D721Med (cell line): ENCODE measurements around the gene XBP1.

ENCODE experiments used
- DNase-seq: peaks from one replicate; pipeline ENCODE4 v3.0.0; 2011; ENCODE audit warnings: low spot score; ENCODE audit not compliant: insufficient read length
- FAIRE-seq: peaks from 2 replicates; lab custom pipeline; 2011; peaks lifted over from hg19 to GRCh38; lab: Jason Lieb, UNC
- TF ChIP-seq, protein P1 (sequence below): IDR thresholded peaks from 2 replicates; pipeline ENCODE4 v1.5.1; 2012; ENCODE audit warnings: mild to moderate bottlenecking, control low read depth; ENCODE audit not compliant: insufficient read depth; ENCODE audit errors: missing control alignments

XBP1 gene

DNA sequence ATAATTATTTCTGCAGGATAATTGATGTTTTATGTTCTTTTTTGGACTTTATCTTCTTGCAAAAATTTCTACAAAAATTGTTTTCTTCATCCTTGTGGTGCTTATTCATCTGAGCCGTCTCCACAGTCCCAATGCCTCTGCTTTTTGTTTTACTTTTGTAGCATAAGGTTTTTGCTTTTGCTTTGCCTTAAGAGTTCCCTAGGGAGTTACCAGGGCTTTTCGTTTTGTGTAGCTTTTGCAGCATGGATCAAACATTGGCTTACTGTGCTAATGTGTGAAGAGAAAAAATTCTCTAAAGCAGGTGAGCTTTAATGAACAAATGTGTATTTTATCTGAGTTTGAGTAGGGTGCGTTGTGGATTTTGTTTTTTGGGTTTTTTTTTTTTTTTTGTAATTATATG is 11.8 kb downstream of the XBP1 start:
- no peak for FAIRE-seq
- TF ChIP-seq, protein P1, sequence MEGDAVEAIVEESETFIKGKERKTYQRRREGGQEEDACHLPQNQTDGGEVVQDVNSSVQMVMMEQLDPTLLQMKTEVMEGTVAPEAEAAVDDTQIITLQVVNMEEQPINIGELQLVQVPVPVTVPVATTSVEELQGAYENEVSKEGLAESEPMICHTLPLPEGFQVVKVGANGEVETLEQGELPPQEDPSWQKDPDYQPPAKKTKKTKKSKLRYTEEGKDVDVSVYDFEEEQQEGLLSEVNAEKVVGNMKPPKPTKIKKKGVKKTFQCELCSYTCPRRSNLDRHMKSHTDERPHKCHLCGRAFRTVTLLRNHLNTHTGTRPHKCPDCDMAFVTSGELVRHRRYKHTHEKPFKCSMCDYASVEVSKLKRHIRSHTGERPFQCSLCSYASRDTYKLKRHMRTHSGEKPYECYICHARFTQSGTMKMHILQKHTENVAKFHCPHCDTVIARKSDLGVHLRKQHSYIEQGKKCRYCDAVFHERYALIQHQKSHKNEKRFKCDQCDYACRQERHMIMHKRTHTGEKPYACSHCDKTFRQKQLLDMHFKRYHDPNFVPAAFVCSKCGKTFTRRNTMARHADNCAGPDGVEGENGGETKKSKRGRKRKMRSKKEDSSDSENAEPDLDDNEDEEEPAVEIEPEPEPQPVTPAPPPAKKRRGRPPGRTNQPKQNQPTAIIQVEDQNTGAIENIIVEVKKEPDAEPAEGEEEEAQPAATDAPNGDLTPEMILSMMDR: no peak
- no peak for DNase-seq

DNA sequence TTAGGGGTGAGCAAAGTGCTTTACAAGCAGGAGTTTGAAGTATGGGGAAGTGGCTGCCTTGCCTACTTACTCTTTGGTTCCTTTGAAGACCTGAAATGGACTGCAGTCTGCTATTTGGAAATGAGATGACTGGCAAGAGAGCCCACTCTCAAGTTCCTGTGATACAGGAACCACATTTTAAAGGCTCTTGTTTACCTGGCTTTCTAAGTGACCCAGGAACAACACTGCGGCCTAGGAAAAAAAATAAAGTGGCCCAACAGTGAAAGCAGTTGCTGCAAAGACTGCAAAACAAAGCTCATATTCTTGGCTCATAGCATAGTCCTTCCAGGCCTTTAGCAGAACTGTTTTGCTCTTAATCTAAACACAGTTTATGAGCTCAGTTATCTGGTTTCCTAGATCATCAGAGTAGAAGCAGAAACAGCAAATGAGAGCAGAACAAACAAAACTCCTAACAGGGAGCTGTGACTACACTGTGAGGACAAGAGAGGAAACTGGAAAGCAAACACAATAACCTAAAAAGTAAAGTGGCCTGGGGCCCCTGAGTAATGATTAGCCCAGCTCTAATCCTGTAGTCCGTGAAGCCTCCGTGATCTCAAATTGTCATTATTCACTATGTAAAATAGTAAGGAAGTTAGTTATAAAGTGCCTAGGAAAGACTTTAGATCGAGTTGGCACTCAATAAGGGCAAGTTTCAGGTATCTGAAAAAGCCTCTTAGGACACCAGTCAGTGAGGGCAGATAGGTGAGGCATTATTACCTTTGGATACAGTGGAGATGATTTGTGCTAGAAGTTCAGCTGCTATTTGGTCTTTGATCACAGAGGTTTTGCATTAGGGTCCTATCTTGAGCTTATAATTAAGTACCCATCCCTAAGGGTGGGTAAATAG is 16.3 kb downstream of the XBP1 start:
- FAIRE-seq: no peak

DNA sequence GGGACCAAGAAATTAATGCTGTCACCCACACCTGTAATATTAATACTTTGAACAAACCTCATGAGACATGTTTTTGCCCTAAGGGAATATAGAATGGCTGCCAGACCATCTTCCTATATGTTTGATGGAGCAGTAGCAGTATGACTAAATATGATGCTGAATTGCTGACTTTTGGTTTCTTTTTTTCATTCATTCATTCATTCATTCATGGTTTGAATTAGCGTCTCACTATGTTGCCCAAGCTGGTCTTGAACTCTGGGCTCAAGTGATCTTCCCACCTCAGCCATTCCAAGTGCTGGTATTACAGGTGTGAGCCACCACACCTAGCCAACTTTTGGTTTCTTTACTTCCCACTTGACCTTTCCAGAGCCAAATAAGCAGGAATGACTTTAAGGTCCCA is 20.1 kb downstream of the XBP1 start:
- DNase-seq: no peak
- FAIRE-seq: no peak
- TF ChIP-seq, protein P1: no peak

More for the DNA sequence above, 16.3 kb downstream of the XBP1 start:
- TF ChIP-seq, protein P1: no peak
- DNase-seq: no peak

DNA sequence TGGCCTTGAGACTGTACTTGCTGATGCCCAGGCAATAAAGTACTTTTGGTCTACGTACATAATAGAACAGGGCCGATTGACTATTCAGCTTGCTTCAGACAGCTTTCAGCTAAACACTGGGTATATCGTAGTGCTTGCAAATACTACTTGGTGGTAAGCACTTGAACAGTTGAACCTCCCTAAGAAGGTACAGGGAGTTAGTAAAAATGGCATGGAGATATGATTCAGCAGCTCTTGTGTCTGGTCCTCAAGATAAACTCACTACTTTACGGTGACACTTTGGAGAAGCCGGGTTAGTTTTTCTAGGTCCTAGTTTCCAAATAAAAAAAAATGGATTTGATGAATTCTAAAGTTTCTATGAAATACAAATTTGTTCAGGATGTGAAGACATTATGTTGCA is 20.5 kb downstream of the XBP1 start:
- TF ChIP-seq, protein P1: no peak
- DNase-seq: no peak
- FAIRE-seq: no peak

DNA sequence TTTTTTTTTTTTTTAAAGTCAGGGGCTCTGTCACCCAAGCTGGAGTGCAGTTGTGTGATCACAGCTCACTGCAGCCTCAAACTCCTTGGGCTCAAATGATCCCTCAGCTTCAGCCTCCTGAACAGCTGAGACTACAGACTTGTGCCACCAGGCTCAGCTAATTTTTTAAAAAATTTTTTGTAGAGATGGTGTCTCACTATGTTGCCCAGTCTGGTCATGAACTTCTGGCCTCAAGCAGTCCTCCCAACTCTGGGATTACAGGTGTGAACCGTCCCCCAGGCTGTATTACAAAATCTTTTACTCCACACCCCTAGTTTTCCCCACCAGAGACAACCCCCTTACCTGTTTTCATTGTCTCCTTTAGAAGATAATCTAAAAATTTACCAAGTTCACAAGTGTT is 26.0 kb downstream of the XBP1 start:
- FAIRE-seq: no peak
- DNase-seq: no peak

DNA sequence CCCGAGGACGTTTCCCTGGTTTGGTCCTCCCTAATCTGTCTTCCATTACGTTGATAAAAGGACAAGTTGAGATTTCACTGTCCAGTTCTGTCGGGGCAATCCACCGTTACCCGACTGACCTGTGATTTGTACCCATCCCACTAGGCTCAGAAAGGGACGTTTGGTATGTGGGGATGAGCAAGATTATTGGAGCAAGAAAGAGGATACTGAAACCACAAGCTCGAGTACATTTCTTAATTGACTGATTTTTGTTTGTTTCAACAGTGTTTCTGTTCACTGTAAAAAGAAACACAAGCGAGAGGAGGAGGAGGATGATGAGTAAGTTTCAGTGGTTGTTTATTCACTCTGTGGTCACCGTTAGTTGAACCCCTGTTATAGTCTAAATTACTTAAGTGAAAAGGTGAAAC is 26.9 kb downstream of the XBP1 start:
- DNase-seq: no peak
- FAIRE-seq: no peak
- TF ChIP-seq, protein P1: no peak

More for the DNA sequence above, 26.0 kb downstream of the XBP1 start:
- TF ChIP-seq, protein P1: no peak
